Measurements from ENCODE around the gene RREB1. TPM values are rescaled to one million over a fixed set of nuclear protein-coding genes. Genes with fewer than 3 reads are reported as not detected.
A peak's percentile ranks its signal among the peaks of the same experiment; 100 is the strongest.

RREB1 gene
- total RNA-seq, 6 donors from 2014 or later: 44.2 to 112 (median 60.5) TPM

DNA sequence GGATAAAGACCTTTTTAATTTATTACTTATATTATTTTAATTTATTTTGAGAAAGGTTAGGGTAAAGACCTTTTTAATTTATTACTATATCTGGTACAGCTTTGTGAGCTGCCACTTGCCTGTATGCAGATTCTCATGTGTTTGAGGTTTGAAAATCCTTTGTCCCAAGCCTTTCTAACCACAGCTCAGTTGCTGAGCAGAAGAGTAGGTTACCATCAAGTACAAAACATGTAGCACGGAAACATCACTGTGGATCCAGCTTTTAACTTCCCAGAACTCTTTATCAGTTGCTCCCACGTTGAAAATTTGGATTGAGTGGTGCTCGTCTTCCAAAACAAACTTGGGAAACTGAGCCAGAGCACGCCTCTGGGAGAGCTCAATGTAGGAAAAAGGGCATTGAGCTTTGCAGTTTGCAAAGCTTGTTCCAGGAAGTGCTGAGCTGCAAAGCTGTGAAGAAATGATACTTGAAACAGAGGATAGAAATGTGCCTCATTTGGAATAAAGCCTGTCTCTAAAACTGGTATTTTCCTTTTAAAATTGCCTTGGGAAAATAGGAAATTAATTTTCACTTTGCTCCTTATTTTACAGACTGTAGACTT, 89.0 kb downstream of the RREB1 start:
- DNase-seq: no peak
- Histone ChIP-seq H3K4me3 (no peak overlapping the region), H3K27ac (no peak overlapping the region), H3K4me1 (peaks cover 13 to 32% (median 23%) of the 10 kb centered on the region in 4 donors), H3K9me3 (no peaks in the 10 kb centered on the region), H3K36me3 (peaks cover 0 to 34% (median 4%) of the 10 kb centered on the region in 4 donors), H3K27me3 (no peaks in the 10 kb centered on the region)
- no peak for ATAC-seq (ENCODE audit: low FRiP score in 2 of 2)
- TF ChIP-seq POLR2AphosphoS5 (IDR thresholded peaks at IDR 0.05) (no peak), POLR2A (IDR thresholded peaks at IDR 0.05) (no peak), EP300 (IDR thresholded peaks at IDR 0.05) (no peak)
- TF ChIP-seq, protein P1, sequence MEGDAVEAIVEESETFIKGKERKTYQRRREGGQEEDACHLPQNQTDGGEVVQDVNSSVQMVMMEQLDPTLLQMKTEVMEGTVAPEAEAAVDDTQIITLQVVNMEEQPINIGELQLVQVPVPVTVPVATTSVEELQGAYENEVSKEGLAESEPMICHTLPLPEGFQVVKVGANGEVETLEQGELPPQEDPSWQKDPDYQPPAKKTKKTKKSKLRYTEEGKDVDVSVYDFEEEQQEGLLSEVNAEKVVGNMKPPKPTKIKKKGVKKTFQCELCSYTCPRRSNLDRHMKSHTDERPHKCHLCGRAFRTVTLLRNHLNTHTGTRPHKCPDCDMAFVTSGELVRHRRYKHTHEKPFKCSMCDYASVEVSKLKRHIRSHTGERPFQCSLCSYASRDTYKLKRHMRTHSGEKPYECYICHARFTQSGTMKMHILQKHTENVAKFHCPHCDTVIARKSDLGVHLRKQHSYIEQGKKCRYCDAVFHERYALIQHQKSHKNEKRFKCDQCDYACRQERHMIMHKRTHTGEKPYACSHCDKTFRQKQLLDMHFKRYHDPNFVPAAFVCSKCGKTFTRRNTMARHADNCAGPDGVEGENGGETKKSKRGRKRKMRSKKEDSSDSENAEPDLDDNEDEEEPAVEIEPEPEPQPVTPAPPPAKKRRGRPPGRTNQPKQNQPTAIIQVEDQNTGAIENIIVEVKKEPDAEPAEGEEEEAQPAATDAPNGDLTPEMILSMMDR (IDR thresholded peaks at IDR 0.05): no peak
- WGBS, 2 donors: 76 to 79% methylated on average over 4 of the region's 4 CpGs

DNA sequence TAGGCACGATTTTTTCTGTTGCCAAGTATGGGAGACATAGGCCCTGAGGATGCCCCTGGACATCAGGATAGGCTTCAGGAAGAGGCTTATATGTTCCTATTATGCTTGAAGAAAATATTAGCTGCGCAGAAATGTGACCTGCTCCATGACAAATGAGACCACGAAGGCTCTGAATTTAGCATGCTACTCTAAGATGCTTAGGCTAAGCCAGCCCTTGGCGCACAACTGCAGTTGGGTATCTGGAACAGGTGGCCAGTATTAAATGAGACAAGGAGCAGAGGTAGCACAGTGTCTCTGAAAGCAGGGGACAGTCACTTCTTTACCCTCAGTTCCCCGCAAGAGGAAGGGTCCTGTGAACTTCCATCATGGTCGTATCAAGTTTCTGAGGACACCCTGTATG, 90.0 kb downstream of the RREB1 start:
- H3K4me1 ChIP-seq: peaks cover 17 to 41% (median 32%) of the 10 kb centered on the region in 4 donors
- no peaks in the 10 kb centered on the region for H3K9me3 ChIP-seq
- H3K27ac ChIP-seq: no peak overlapping the region
- ATAC-seq (ENCODE audit: low FRiP score in 2 of 2) (no peak), DNase-seq (no peak)
- H3K4me3 ChIP-seq: no peak overlapping the region
- H3K27me3 ChIP-seq: no peaks in the 10 kb centered on the region
- TF ChIP-seq, protein P1 (IDR thresholded peaks at IDR 0.05): no peak
- TF ChIP-seq POLR2AphosphoS5 (IDR thresholded peaks at IDR 0.05): no peak
- 93 to 96% methylated on average over 6 of the region's 6 CpGs for WGBS, 2 donors
- H3K36me3 ChIP-seq: peaks cover 0 to 33% (median 2%) of the 10 kb centered on the region in 4 donors

DNA sequence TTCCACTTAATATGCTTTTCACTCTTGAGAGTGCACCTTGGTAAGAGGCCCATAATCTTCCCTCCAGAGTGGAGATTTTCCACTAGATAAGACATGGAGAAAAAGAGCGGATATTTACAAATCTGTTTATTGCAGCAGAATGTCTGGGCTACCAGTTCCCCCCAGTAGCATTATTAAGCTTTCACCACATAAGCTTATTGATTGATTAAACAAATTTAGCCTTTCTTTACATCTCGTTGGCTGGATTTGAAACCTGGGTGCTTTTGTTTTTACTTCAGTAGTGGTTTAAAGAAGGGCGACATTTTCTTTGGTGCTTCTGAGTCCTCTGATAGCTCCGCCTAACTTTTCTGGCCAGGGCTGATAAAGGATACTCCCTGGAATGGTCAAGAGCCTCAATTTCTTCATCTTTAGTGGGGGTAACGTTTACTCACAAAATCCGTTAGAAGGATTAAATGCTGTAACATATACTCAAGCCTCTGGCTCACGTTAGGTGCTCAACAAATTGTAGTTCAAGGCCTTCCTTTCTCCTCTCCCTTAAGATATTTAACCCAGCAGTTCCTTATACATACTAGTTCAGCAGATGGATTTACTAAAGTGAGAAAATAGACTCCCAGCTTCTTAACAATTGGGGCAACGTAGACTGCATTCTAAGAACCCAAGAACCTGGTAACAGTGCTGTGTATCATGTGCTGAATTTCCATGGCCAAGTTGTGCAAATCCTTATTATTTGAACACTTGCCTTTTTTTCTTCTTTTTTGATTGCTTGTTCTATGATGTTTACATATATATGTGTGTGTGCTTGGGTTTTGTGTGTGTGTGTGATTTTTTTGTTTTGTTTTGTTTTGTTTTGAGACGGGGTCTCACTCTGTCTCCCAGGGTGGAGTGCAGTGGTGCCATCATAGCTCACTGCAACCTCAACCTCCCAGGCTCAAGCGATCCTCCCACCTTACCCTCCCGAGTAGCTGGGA, 91.4 kb downstream of the RREB1 start:
- H3K9me3 ChIP-seq: no peaks in the 10 kb centered on the region
- 80 to 85% methylated on average over 11 of the region's 11 CpGs for WGBS, 2 donors
- TF ChIP-seq POLR2AphosphoS5 (IDR thresholded peaks at IDR 0.05) (no peak), EP300 (IDR thresholded peaks at IDR 0.05) (no peak), POLR2A (IDR thresholded peaks at IDR 0.05) (no peak)
- TF ChIP-seq, protein P1 (IDR thresholded peaks at IDR 0.05): no peak

DNA sequence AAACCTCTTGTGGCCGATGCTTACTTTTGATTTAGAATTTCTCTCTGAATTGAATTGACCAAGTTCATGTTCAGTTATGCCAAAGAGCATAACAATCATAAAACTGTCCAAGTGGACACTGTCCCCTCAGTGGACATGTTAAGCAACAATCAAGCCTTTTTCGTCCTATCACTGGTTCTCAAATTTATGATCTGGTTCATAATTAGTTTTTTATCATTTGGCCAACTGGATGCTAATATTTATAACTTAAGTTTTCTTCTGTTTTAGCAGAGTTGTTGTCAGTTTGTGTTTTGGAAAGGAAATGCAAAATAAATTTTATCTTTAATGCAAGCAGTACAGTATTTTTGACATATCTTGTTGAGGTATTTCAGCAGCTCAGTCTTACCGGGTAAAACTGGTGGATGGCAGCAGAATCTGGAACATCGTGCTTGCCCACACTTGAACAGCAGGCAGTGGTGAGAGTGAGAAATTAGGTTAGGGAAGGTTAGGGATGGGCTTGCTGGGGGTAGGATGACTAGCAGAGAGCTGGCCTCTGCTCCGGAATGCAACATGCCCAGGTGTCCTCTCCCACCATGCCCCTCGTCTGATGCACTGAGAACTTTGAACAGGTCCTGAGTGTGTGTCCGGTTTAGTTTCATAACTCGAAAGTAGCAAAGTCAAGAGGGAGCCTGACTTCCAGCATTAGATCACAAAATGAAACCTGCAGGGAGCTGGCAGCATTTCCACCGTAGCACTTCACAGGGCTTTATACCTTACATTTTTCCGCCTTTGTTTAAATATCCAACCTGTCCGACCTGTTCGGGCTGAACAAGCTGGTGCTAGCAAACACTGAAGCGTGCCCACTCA, 93.1 kb downstream of the RREB1 start:
- 61 to 88% methylated on average over 13 of the region's 13 CpGs for WGBS, 2 donors
- peak overlapping the region in 1 of 4 donors; percentile 2 for H3K4me3 ChIP-seq
- H3K36me3 ChIP-seq: peaks cover 0 to 54% (median 9%) of the 10 kb centered on the region in 4 donors
- ATAC-seq (ENCODE audit: low FRiP score in 2 of 2): peak; percentile 31 to 78
- TF ChIP-seq, protein P1 (IDR thresholded peaks at IDR 0.05): no peak
- TF ChIP-seq POLR2A (IDR thresholded peaks at IDR 0.05) (peak in 1 of 4 donors; percentile 13), POLR2AphosphoS5 (IDR thresholded peaks at IDR 0.05) (peak; percentile 24 to 32), EP300 (IDR thresholded peaks at IDR 0.05) (peak in 1 of 4 donors; percentile 47)
- H3K4me1 ChIP-seq: peaks cover 27 to 59% (median 42%) of the 10 kb centered on the region in 4 donors
- peak overlapping the region; percentile 55 to 85 (median 73) for H3K27ac ChIP-seq
- DNase-seq: peak in 1 of 2 donors; percentile 86
- no peaks in the 10 kb centered on the region for H3K9me3 ChIP-seq
- no peaks in the 10 kb centered on the region for H3K27me3 ChIP-seq

More for the DNA sequence above, 91.4 kb downstream of the RREB1 start:
- Histone ChIP-seq H3K4me1 (peaks cover 21 to 53% (median 44%) of the 10 kb centered on the region in 4 donors), H3K27ac (peak overlapping the region in 1 of 4 donors; percentile 15), H3K36me3 (peaks cover 0 to 45% (median 7%) of the 10 kb centered on the region in 4 donors), H3K27me3 (no peaks in the 10 kb centered on the region), H3K4me3 (no peak overlapping the region)
- no peak for ATAC-seq (ENCODE audit: low FRiP score in 2 of 2)
- DNase-seq: no peak

All from upper lobe of left lung (tissue), 6 donors.